ENCODE results near the gene HM13. TPM values are rescaled to one million over a fixed set of nuclear protein-coding genes. Genes with fewer than 3 reads are reported as not detected.

The HM13 gene
- total and polyA plus RNA-seq, 2 of the 13 experiments (the other 11 are each of a cell fraction or from before 2014, with no cell fraction given): 118 to 243 TPM

GRCh38 chr20:31595654-31596411, 81.6 kb downstream of the HM13 start (continued):
- TF ChIP-seq ZNF17 (CRISPR knock-in tag; IDR thresholded peaks at IDR 0.05) (no peak), KLF9 (CRISPR knock-in tag; IDR thresholded peaks at IDR 0.05; ENCODE audit: low read depth) (no peak), ZNF205 (CRISPR knock-in tag; IDR thresholded peaks at IDR 0.05) (no peak), NR2C2 (CRISPR knock-in tag; IDR thresholded peaks at IDR 0.05; ENCODE audit: borderline replicate concordance) (peak; percentile 46; the same call in 1 of the 2 replicates), CREBL2 (CRISPR knock-in tag; IDR thresholded peaks at IDR 0.05; ENCODE audit: borderline replicate concordance) (no peak), HNRNPK (IDR thresholded peaks at IDR 0.05; ENCODE audit: low read depth, low read length, poor library complexity, severe bottlenecking) (peak; percentile 34), ZNF510 (CRISPR knock-in tag; IDR thresholded peaks at IDR 0.05; ENCODE audit: low read depth) (no peak; the same call in 1 of the 2 replicates), PAX8 (CRISPR knock-in tag; IDR thresholded peaks at IDR 0.05; ENCODE audit: borderline replicate concordance) (0 out of 2 replicates have a peak, but pooled peaks have one; percentile 31), XRCC5 (optimal IDR thresholded peaks at IDR 0.05; ENCODE audit: low read length) (peak; percentile 85), SIN3B (IDR thresholded peaks at IDR 0.05; ENCODE audit: low read length) (no peak), ZNF263 (CRISPR knock-in tag; IDR thresholded peaks at IDR 0.05) (peak; percentile 12), GLMP (CRISPR knock-in tag; IDR thresholded peaks at IDR 0.05; ENCODE audit: borderline replicate concordance) (no peak), RERE (CRISPR knock-in tag; IDR thresholded peaks at IDR 0.05; ENCODE audit: low read depth) (no peak), ZSCAN5A (CRISPR knock-in tag; IDR thresholded peaks at IDR 0.05; ENCODE audit: borderline replicate concordance) (0 out of 2 replicates have a peak, but pooled peaks have one; percentile 38), HMGXB3 (CRISPR knock-in tag; IDR thresholded peaks at IDR 0.05; ENCODE audit: borderline replicate concordance) (no peak; the same call in 1 of the 2 replicates), SETDB1 (CRISPR knock-in tag; IDR thresholded peaks at IDR 0.05; ENCODE audit: borderline replicate concordance) (no peak)

Data from HepG2 (cell line).